Transverse colon (tissue), 4 donors: Measurements from ENCODE around the gene ANKRD44. TPM values are rescaled to one million over a fixed set of nuclear protein-coding genes. Genes with fewer than 3 reads are reported as not detected.

Experiments
- DNase-seq: peaks from one replicate; pipeline ENCODE4 v3.0.0-alpha.2; 2019
- H3K27ac ChIP-seq, 4 donors: fragments of 200-600 bp; sonication (generic); 2 replicates each; pipeline ENCODE4 v1.5.1; 2016 to 2018; ENCODE audit warnings: inconsistent platforms in 4 of 4
- H3K27me3 ChIP-seq: fragments of 200-600 bp; sonication (generic); 2 replicates; pipeline ENCODE4 v1.5.1; 2017; ENCODE audit warnings: inconsistent platforms
- H3K36me3 ChIP-seq, 4 donors: fragments of 200-600 bp; sonication (generic); 2 replicates each; pipeline ENCODE4 v1.5.1; 2017 to 2019; ENCODE audit warnings: inconsistent platforms in 4 of 4
- H3K4me1 ChIP-seq, 4 donors: fragments of 200-600 bp; sonication (generic); 2 replicates each; pipeline ENCODE4 v1.5.1; 2017 to 2020; ENCODE audit warnings: inconsistent platforms in 4 of 4
- H3K4me3 ChIP-seq, 4 donors: fragments of 200-600 bp; sonication (generic); 1 replicate in 1 of 4; 2 replicates in 3 of 4; pipeline versions ENCODE4 v1.5.1 to v1.6.1; 2017 to 2019; ENCODE audit warnings: inconsistent platforms in 4 of 4
- H3K9me3 ChIP-seq, 2 donors: fragments of 200-600 bp; sonication (generic); 2 replicates each; pipeline ENCODE4 v1.5.1; 2017 to 2019; ENCODE audit warnings: inconsistent platforms in 2 of 2
- EP300 ChIP-seq: sonication (generic); formaldehyde crosslinking; IDR thresholded peaks from one replicate; pipeline ENCODE4 v1.6.1; 2017; ENCODE audit warnings: antibody characterized with exemption, low read depth
- POLR2A ChIP-seq: fragments of 450-650 bp; IDR thresholded peaks from one replicate; pipeline ENCODE4 v1.6.1; 2016; ENCODE audit warnings: antibody characterized with exemption, mild to moderate bottlenecking, moderate library complexity
- POLR2AphosphoS5 ChIP-seq, 3 donors: sonication (generic); formaldehyde crosslinking; IDR thresholded peaks; one replicate each; pipeline ENCODE4 v1.6.1; 2016; ENCODE audit warnings: antibody characterized with exemption in 3 of 3
- WGBS, 2 donors: methylation state at CpG; one replicate each; pipeline ENCODE4 v1.1.5; 2018; ENCODE audit warnings: low coverage in 1 of 2; 5-methylcytosine and 5-hydroxymethylcytosine counted together
- in situ Hi-C, 4 donors: fragments of 200-750 bp; cut with MboI; loops; one replicate each; pipeline versions ENCODE4 v1.15.0 to v1.15.1; 2017; ENCODE audit warnings: low sequenced_read_pairs in 3 of 4, low pct_ligation_motif_present in 1 of 4, low pct_unique_long_range_greater_than_20kb in 1 of 4
- intact Hi-C: fragments of 100-400 bp; cut with DNase I; formaldehyde crosslinking; loops from one replicate; pipeline ENCODE4 v1.15.1; 2023; ENCODE audit warnings: low total_unique reads
- total RNA-seq, 4 donors: library from RNA; depleted of rRNA; stranded (reverse); fragments of >200 nt; gene quantifications; one replicate each; pipeline ENCODE4 v1.1.0, GENCODE V29; 2016
- TF ChIP-seq, protein P1 (sequence below), 5 experiments: fragments of 200-600 bp in 3 of 5; fragments of 450-650 bp in 2 of 5; sonication (generic) in 3 of 5; IDR thresholded peaks; 1 replicate in 2 of 5; 2 replicates in 3 of 5; pipeline ENCODE4 v1.5.1; 2016 to 2017; ENCODE audit warnings: antibody characterized with exemption in 5 of 5, inconsistent platforms in 3 of 5, mild to moderate bottlenecking in 2 of 5, moderate library complexity in 1 of 5

ANKRD44 gene
- total RNA-seq, 4 donors from 2014 or later, result 13.9 to 46.8 (median 27.5) TPM

DNA sequence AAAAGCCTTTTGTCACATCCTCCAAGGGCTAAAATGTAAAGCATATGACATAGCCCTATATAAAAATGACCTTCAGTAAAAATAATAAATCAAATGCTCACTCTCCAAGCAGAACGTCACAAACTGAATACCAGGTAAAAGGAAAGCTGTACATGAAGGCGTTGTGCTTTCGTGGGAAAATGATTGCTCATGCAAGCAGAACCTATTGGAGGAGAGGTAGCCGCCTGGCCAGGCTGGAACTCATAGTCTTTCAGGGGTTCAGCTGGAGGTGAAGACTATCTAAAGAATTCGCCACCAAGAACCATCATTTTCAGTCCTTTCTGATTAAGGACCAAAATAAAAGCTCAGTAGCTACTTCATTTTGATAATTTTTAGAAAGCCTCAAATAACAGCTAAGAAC lies 44.7 kb downstream of the ANKRD44 start:
- intact Hi-C loops, result no loop called here
- no peak for DNase-seq
- Histone ChIP-seq H3K36me3 (no peaks in the 10 kb centered on the region), H3K4me3 (no peak overlapping the region), H3K27ac (no peak overlapping the region), H3K4me1 (peaks cover 17 to 77% (median 28%) of the 10 kb centered on the region in 4 donors), H3K9me3 (no peaks in the 10 kb centered on the region), H3K27me3 (no peaks in the 10 kb centered on the region)
- TF ChIP-seq EP300 (no peak), POLR2AphosphoS5 (IDR thresholded peaks at IDR 0.05) (no peak), POLR2A (no peak)
- TF ChIP-seq, protein P1, sequence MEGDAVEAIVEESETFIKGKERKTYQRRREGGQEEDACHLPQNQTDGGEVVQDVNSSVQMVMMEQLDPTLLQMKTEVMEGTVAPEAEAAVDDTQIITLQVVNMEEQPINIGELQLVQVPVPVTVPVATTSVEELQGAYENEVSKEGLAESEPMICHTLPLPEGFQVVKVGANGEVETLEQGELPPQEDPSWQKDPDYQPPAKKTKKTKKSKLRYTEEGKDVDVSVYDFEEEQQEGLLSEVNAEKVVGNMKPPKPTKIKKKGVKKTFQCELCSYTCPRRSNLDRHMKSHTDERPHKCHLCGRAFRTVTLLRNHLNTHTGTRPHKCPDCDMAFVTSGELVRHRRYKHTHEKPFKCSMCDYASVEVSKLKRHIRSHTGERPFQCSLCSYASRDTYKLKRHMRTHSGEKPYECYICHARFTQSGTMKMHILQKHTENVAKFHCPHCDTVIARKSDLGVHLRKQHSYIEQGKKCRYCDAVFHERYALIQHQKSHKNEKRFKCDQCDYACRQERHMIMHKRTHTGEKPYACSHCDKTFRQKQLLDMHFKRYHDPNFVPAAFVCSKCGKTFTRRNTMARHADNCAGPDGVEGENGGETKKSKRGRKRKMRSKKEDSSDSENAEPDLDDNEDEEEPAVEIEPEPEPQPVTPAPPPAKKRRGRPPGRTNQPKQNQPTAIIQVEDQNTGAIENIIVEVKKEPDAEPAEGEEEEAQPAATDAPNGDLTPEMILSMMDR (IDR thresholded peaks at IDR 0.05), result no peak
- in situ Hi-C loops, result no loop called here
- 80 to 100% methylated on average over 2 to 5 of the region's 5 CpGs for WGBS, 2 donors

DNA sequence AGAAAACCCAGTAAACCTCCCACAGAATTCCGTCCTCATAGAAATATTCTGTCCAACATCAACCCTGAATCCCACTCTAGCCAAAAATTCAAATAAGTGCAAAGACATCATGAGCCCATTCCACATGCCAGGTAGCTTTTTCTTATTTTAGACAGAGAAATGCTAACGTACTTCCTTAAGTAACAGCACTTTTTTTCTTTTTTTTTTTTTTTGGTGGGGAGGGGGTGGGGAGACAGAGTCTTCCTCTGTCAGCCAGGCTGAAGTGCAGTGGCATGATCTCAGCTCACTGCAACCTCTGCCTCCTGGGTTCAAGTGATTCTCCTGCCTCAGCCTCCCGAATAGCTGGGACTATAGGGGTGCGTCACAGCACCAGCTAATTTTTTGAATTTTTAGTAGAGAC lies 45.5 kb downstream of the ANKRD44 start:
- TF ChIP-seq POLR2A (no peak), POLR2AphosphoS5 (IDR thresholded peaks at IDR 0.05) (no peak), EP300 (no peak)
- TF ChIP-seq, protein P1 (IDR thresholded peaks at IDR 0.05), result no peak
- intact Hi-C loops, result no loop called here
- no peak for DNase-seq
- WGBS, 2 donors, result 47 to 87% methylated on average over 2 to 4 of the region's 4 CpGs
- H3K4me1 ChIP-seq, result peaks cover 17 to 71% (median 28%) of the 10 kb centered on the region in 4 donors
- no peaks in the 10 kb centered on the region for H3K36me3 ChIP-seq
- H3K9me3 ChIP-seq, result no peaks in the 10 kb centered on the region
- in situ Hi-C loops, result no loop called here
- H3K27me3 ChIP-seq, result no peaks in the 10 kb centered on the region
- no peak overlapping the region for H3K4me3 ChIP-seq
- peak overlapping the region in 1 of 4 donors; percentile 72 for H3K27ac ChIP-seq

DNA sequence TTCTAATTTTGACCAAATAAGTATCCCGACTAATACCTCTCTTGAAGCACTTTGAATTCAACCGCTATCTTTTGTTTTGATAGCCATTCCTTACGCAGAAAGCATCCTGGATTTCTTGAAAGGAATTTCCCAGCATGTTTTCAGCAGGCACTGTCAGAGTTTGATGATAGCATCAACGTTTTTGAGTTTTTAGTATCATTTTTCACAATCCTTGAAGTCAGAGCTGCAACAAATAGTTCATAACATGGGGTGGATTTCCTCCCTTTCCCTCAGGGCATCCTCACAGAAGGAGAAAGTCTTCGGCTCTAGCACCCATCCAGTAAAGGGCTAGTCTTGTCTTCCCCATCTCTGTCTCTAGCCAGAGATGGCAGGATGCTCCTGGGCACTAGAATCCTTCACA lies 46.2 kb downstream of the ANKRD44 start:
- H3K4me1 ChIP-seq, result peaks cover 12 to 64% (median 23%) of the 10 kb centered on the region in 4 donors
- no peaks in the 10 kb centered on the region for H3K9me3 ChIP-seq
- peak overlapping the region in 3 of 4 donors; percentile 10 to 72 (median 11) for H3K27ac ChIP-seq
- in situ Hi-C loops (no loop called here), intact Hi-C loops (no loop called here)
- no peaks in the 10 kb centered on the region for H3K36me3 ChIP-seq
- TF ChIP-seq POLR2A, result no peak
- TF ChIP-seq, protein P1 (IDR thresholded peaks at IDR 0.05), result no peak
- no peak for TF ChIP-seq EP300
- TF ChIP-seq POLR2AphosphoS5 (IDR thresholded peaks at IDR 0.05), result no peak
- no peaks in the 10 kb centered on the region for H3K27me3 ChIP-seq
- WGBS, 2 donors, result 76 to 80% methylated on average over 5 of the region's 5 CpGs
- H3K4me3 ChIP-seq, result no peak overlapping the region
- DNase-seq, result no peak

DNA sequence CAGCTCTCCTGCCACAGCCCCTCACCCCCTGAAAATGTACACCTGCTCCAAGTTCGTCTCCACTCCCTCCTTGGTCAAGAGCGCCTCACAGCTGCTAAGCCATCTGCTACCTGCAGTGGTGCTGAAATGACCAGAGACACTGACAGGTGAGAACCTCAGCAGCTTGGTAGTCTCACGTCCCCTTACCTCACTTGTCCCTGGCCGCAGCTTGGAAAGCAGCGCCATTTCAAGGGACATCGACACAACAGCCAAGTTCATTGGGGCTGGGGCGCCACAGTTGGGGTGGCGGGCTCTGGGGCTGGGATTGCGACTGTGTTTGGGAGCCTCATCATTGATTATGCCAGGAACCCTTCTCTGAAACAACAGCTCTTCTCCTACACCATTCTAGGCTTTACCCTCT lies 47.5 kb downstream of the ANKRD44 start:
- 94% methylated on average over 2 to 9 of the region's 9 CpGs for WGBS, 2 donors
- Histone ChIP-seq H3K27ac (peak overlapping the region in 2 of 4 donors; percentile 40 to 72), H3K4me3 (no peak overlapping the region), H3K4me1 (peaks cover 10 to 59% (median 19%) of the 10 kb centered on the region in 4 donors), H3K9me3 (no peaks in the 10 kb centered on the region), H3K27me3 (no peaks in the 10 kb centered on the region), H3K36me3 (no peaks in the 10 kb centered on the region)
- DNase-seq, result no peak
- TF ChIP-seq POLR2A (no peak), EP300 (no peak), POLR2AphosphoS5 (IDR thresholded peaks at IDR 0.05) (no peak)
- TF ChIP-seq, protein P1 (IDR thresholded peaks at IDR 0.05), result no peak
- intact Hi-C loops, result no loop called here
- in situ Hi-C loops, result no loop called here
